SK-N-SH treated with all-trans-retinoic acid at 6 μM for 48 hours (cell line): ENCODE measurements around the gene BYSL.

Experiments used
- ARNTL ChIP-seq: fragments of 450-650 bp; formaldehyde crosslinking; IDR thresholded peaks from 2 replicates; pipeline ENCODE4 v1.5.0; 2020; ENCODE audit warnings: low read depth, mild to moderate bottlenecking, moderate library complexity, borderline replicate concordance
- CSRNP3 ChIP-seq: fragments of 250-450 bp; sonication (Bioruptor Pico); IDR thresholded peaks from 2 replicates; pipeline ENCODE4 v1.5.1; 2021; ENCODE audit warnings: mild to moderate bottlenecking, moderate library complexity
- ISL1 ChIP-seq: fragments of 250-450 bp; sonication (Bioruptor Pico); IDR thresholded peaks from 2 replicates; pipeline ENCODE4 v2.1.2; 2022; ENCODE audit warnings: mild to moderate bottlenecking, moderate library complexity
- SNAI2 ChIP-seq: fragments of 250-450 bp; sonication (Bioruptor Pico); IDR thresholded peaks from 2 replicates; pipeline ENCODE4 v1.5.0; 2020; ENCODE audit warnings: mild to moderate bottlenecking, moderate library complexity
- TOX ChIP-seq: fragments of 250-450 bp; sonication (Bioruptor Pico); IDR thresholded peaks from 2 replicates; pipeline ENCODE4 v1.8.0; 2021; ENCODE audit warnings: mild to moderate bottlenecking, moderate library complexity, borderline replicate concordance
- ZFP3 ChIP-seq: fragments of 250-450 bp; sonication (Bioruptor Pico); IDR thresholded peaks from 2 replicates; pipeline ENCODE4 v1.5.0; 2020; ENCODE audit warnings: mild to moderate bottlenecking, moderate library complexity
- ZNF70 ChIP-seq: fragments of 450-650 bp; formaldehyde crosslinking; IDR thresholded peaks from 2 replicates; pipeline ENCODE4 v1.5.0; 2020; ENCODE audit warnings: mild to moderate bottlenecking, moderate library complexity
- TF ChIP-seq, protein P1 (sequence below): fragments of 250-450 bp; sonication (Bioruptor Pico); IDR thresholded peaks from 2 replicates; pipeline ENCODE4 v1.5.1; 2020; ENCODE audit warnings: low read depth, mild to moderate bottlenecking, moderate library complexity
- TF ChIP-seq, protein P2 (sequence below): fragments of 250-450 bp; sonication (Bioruptor Pico); IDR thresholded peaks from 2 replicates; pipeline ENCODE4 v1.8.0; 2020; ENCODE audit warnings: mild to moderate bottlenecking, moderate library complexity, borderline replicate concordance

GRCh38 chr6:41939848-41940758 is 18.8 kb downstream of the BYSL start:
- TF ChIP-seq CSRNP3 (no peak), TOX (no peak), SNAI2 (no peak), ZNF70 (CRISPR knock-in tag) (no peak), ISL1 (no peak), ARNTL (no peak), ZFP3 (no peak)
- TF ChIP-seq, protein P1, sequence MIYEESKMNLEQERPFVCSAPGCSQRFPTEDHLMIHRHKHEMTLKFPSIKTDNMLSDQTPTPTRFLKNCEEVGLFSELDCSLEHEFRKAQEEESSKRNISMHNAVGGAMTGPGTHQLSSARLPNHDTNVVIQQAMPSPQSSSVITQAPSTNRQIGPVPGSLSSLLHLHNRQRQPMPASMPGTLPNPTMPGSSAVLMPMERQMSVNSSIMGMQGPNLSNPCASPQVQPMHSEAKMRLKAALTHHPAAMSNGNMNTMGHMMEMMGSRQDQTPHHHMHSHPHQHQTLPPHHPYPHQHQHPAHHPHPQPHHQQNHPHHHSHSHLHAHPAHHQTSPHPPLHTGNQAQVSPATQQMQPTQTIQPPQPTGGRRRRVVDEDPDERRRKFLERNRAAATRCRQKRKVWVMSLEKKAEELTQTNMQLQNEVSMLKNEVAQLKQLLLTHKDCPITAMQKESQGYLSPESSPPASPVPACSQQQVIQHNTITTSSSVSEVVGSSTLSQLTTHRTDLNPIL: no peak
- TF ChIP-seq, protein P2, sequence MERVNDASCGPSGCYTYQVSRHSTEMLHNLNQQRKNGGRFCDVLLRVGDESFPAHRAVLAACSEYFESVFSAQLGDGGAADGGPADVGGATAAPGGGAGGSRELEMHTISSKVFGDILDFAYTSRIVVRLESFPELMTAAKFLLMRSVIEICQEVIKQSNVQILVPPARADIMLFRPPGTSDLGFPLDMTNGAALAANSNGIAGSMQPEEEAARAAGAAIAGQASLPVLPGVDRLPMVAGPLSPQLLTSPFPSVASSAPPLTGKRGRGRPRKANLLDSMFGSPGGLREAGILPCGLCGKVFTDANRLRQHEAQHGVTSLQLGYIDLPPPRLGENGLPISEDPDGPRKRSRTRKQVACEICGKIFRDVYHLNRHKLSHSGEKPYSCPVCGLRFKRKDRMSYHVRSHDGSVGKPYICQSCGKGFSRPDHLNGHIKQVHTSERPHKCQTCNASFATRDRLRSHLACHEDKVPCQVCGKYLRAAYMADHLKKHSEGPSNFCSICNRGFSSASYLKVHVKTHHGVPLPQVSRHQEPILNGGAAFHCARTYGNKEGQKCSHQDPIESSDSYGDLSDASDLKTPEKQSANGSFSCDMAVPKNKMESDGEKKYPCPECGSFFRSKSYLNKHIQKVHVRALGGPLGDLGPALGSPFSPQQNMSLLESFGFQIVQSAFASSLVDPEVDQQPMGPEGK (CRISPR knock-in tag): no peak
